ENCODE measurements around the gene SLC24A3. TPM values are rescaled to one million over a fixed set of nuclear protein-coding genes. Genes with fewer than 3 reads are reported as not detected.

SLC24A3 gene
- total and polyA plus RNA-seq, 2 experiments from 2014 or later = 0.81 to 2.5 TPM

DNA sequence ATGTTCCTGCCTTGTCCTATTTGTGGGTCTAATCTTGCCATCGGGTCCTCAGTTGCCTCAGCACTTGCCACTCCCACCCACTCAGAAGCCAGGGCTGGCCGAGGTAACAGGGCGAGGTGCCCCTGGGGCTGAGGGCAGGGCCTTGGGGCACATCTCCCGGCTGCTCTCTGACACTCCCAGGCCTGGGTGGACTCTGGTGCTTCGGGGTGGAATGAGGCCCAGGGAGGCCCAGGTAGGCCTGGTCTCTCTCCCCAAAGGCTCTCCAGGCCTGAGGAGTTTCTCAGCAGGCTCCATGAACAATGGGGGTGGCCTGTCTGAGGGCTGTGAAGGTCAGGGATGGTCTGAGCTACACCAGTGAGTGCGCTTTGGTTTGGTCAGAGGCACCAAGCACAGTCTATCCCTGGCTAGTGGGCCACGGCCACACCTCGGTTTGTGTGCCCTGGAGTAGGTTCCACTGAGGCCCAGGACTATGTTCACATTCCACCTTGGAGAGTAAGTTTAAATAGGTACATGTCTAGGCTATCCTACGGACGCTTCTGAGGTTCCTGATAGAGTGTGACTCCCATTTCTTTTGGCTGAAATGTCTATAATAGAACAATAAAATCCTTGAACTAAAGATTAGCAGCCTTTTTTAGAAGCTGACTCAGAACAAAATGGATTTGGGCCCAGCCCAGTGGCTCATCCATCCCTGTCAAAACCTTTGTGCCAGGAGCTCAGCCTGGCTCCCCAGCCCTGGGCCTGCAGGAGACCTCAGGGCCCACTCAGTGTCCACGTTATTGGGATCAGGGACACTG, 78.8 kb downstream of the SLC24A3 start (continued):
- TF ChIP-seq, protein P1, sequence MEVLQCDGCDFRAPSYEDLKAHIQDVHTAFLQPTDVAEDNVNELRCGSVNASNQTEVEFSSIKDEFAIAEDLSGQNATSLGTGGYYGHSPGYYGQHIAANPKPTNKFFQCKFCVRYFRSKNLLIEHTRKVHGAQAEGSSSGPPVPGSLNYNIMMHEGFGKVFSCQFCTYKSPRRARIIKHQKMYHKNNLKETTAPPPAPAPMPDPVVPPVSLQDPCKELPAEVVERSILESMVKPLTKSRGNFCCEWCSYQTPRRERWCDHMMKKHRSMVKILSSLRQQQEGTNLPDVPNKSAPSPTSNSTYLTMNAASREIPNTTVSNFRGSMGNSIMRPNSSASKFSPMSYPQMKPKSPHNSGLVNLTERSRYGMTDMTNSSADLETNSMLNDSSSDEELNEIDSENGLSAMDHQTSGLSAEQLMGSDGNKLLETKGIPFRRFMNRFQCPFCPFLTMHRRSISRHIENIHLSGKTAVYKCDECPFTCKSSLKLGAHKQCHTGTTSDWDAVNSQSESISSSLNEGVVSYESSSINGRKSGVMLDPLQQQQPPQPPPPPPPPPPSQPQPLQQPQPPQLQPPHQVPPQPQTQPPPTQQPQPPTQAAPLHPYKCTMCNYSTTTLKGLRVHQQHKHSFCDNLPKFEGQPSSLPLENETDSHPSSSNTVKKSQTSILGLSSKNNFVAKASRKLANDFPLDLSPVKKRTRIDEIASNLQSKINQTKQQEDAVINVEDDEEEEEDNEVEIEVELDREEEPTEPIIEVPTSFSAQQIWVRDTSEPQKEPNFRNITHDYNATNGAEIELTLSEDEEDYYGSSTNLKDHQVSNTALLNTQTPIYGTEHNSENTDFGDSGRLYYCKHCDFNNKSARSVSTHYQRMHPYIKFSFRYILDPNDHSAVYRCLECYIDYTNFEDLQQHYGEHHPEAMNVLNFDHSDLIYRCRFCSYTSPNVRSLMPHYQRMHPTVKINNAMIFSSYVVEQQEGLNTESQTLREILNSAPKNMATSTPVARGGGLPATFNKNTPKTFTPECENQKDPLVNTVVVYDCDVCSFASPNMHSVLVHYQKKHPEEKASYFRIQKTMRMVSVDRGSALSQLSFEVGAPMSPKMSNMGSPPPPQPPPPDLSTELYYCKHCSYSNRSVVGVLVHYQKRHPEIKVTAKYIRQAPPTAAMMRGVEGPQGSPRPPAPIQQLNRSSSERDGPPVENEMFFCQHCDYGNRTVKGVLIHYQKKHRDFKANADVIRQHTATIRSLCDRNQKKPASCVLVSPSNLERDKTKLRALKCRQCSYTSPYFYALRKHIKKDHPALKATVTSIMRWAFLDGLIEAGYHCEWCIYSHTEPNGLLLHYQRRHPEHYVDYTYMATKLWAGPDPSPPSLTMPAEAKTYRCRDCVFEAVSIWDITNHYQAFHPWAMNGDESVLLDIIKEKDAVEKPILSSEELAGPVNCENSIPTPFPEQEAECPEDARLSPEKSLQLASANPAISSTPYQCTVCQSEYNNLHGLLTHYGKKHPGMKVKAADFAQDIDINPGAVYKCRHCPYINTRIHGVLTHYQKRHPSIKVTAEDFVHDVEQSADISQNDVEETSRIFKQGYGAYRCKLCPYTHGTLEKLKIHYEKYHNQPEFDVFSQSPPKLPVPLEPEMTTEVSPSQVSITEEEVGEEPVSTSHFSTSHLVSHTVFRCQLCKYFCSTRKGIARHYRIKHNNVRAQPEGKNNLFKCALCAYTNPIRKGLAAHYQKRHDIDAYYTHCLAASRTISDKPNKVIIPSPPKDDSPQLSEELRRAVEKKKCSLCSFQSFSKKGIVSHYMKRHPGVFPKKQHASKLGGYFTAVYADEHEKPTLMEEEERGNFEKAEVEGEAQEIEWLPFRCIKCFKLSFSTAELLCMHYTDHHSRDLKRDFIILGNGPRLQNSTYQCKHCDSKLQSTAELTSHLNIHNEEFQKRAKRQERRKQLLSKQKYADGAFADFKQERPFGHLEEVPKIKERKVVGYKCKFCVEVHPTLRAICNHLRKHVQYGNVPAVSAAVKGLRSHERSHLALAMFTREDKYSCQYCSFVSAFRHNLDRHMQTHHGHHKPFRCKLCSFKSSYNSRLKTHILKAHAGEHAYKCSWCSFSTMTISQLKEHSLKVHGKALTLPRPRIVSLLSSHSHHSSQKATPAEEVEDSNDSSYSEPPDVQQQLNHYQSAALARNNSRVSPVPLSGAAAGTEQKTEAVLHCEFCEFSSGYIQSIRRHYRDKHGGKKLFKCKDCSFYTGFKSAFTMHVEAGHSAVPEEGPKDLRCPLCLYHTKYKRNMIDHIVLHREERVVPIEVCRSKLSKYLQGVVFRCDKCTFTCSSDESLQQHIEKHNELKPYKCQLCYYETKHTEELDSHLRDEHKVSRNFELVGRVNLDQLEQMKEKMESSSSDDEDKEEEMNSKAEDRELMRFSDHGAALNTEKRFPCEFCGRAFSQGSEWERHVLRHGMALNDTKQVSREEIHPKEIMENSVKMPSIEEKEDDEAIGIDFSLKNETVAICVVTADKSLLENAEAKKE (CRISPR knock-in tag; IDR thresholded peaks at IDR 0.05) = no peak
- TF ChIP-seq STAT1 (IDR thresholded peaks at IDR 0.05; ENCODE audit: unreplicated experiment) = no peak

GRCh38 chr20:19291818-19292132, 79.3 kb downstream of the SLC24A3 start:
- no peaks in the 10 kb centered on the region; the same call in 2 of the 3 replicates for H3K9me3 Mint-ChIP-seq
- no peaks in the 10 kb centered on the region for H3K9me2 ChIP-seq (ENCODE audit: insufficient read depth)

More at GRCh38 chr20:19291818-19292132, 79.3 kb downstream of the SLC24A3 start:
- Histone ChIP-seq H3F3A (replicated peaks; ENCODE audit: low read depth) (no peaks in the 10 kb centered on the region), H3K27ac (ENCODE audit: low read depth) (no peak overlapping the region), H3K36me3 (ENCODE audit: insufficient read depth) (no peaks in the 10 kb centered on the region), H3K4me3 (no peak overlapping the region), H3K79me2 (replicated peaks; ENCODE audit: insufficient read depth) (no peaks in the 10 kb centered on the region), H4K20me1 (replicated peaks; ENCODE audit: insufficient read depth) (no peaks in the 10 kb centered on the region), H2AFZ (no peak overlapping the region), H3K27me3 (ENCODE audit: insufficient read depth) (no peaks in the 10 kb centered on the region), H3K4me1 (ENCODE audit: insufficient read depth) (no peaks in the 10 kb centered on the region), H3K4me2 (no peak overlapping the region)
- Mint-ChIP-seq H3K4me3 (no peak overlapping the region), H3K27ac (no peak overlapping the region), H3K4me1 (peaks cover 5% of the 10 kb centered on the region; the same call in 2 of the 3 replicates), H3K36me3 (ENCODE audit: low read depth) (no peaks in the 10 kb centered on the region; the same call in 2 of the 3 replicates), H3K27me3 (ENCODE audit: insufficient read depth, low read depth, poor library complexity) (no peaks in the 10 kb centered on the region)
- DNase-seq (ENCODE audit: low spot score) (no peak), ATAC-seq (no peak)
- TF ChIP-seq CREB1 (CRISPR knock-in tag; IDR thresholded peaks at IDR 0.05; ENCODE audit: low read depth) (no peak), ZNF331 (CRISPR knock-in tag; IDR thresholded peaks at IDR 0.05; ENCODE audit: low read depth) (no peak), ZNF114 (CRISPR knock-in tag; IDR thresholded peaks at IDR 0.05) (no peak), CTCF (conservative IDR thresholded peaks at IDR 0.05; ENCODE audit: low read depth in 2 of 2) (no peak), STAT1 (IDR thresholded peaks at IDR 0.05; ENCODE audit: unreplicated experiment) (no peak), JUNB (IDR thresholded peaks at IDR 0.05; ENCODE audit: unreplicated experiment) (no peak), NANOG (IDR thresholded peaks at IDR 0.05; ENCODE audit: borderline replicate concordance) (no peak), EZH2 (IDR thresholded peaks at IDR 0.05; ENCODE audit: low read depth, unreplicated experiment) (no peak)
- TF ChIP-seq, protein P2, sequence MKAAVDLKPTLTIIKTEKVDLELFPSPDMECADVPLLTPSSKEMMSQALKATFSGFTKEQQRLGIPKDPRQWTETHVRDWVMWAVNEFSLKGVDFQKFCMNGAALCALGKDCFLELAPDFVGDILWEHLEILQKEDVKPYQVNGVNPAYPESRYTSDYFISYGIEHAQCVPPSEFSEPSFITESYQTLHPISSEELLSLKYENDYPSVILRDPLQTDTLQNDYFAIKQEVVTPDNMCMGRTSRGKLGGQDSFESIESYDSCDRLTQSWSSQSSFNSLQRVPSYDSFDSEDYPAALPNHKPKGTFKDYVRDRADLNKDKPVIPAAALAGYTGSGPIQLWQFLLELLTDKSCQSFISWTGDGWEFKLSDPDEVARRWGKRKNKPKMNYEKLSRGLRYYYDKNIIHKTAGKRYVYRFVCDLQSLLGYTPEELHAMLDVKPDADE (IDR thresholded peaks at IDR 0.05) = no peak
- TF ChIP-seq, protein P3, sequence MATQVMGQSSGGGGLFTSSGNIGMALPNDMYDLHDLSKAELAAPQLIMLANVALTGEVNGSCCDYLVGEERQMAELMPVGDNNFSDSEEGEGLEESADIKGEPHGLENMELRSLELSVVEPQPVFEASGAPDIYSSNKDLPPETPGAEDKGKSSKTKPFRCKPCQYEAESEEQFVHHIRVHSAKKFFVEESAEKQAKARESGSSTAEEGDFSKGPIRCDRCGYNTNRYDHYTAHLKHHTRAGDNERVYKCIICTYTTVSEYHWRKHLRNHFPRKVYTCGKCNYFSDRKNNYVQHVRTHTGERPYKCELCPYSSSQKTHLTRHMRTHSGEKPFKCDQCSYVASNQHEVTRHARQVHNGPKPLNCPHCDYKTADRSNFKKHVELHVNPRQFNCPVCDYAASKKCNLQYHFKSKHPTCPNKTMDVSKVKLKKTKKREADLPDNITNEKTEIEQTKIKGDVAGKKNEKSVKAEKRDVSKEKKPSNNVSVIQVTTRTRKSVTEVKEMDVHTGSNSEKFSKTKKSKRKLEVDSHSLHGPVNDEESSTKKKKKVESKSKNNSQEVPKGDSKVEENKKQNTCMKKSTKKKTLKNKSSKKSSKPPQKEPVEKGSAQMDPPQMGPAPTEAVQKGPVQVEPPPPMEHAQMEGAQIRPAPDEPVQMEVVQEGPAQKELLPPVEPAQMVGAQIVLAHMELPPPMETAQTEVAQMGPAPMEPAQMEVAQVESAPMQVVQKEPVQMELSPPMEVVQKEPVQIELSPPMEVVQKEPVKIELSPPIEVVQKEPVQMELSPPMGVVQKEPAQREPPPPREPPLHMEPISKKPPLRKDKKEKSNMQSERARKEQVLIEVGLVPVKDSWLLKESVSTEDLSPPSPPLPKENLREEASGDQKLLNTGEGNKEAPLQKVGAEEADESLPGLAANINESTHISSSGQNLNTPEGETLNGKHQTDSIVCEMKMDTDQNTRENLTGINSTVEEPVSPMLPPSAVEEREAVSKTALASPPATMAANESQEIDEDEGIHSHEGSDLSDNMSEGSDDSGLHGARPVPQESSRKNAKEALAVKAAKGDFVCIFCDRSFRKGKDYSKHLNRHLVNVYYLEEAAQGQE (IDR thresholded peaks at IDR 0.05; ENCODE audit: unreplicated experiment) = no peak
